HG02981 (cell line): ENCODE measurements around the gene PSMG2.

Source experiments
- ATAC-seq: cut with Tn5 transposase; IDR thresholded peaks from one replicate; pipeline ENCODE4 v1.9.1; 2021; ENCODE audit warnings: mild to moderate bottlenecking, moderate library complexity; ENCODE audit not compliant: unreplicated experiment

PSMG2 gene

GRCh38 chr18:12702221-12703095 lies at the start of gene PSMG2, which contains the start of gene CEP76:
Gene PSMG2, plus strand, starts transcription at chr18:12703042. Its CDS starts 66 bp downstream, at chr18:12703108.
Gene CEP76, minus strand, starts transcription at chr18:12702723. Its CDS starts 175 bp downstream, at chr18:12702548.
- peak; percentile 79 for ATAC-seq

- no peak for ATAC-seq
These were observed 47.9 kb upstream of the PSMG2 start for GRCh38 chr18:12654971-12655370.

GRCh38 chr18:12656605-12656937 lies 46.3 kb upstream of the PSMG2 start:
- no peak for ATAC-seq

GRCh38 chr18:12656938-12657683 lies 45.7 kb upstream of the PSMG2 start:
- peak; percentile 34 for ATAC-seq

- ATAC-seq, result peak; percentile 47
These were observed 45.0 kb upstream of the PSMG2 start, which contains the start of gene SPIRE1 for GRCh38 chr18:12657684-12658425. Gene SPIRE1, minus strand, starts transcription at chr18:12658107. Its CDS starts 241 bp downstream, at chr18:12657866.

GRCh38 chr18:12658426-12659138 lies 44.3 kb upstream of the PSMG2 start:
- ATAC-seq, result no peak

- no peak for ATAC-seq
These were observed 42.8 kb upstream of the PSMG2 start for GRCh38 chr18:12659904-12660605.

- no peak for ATAC-seq
These were observed 34.8 kb upstream of the PSMG2 start for GRCh38 chr18:12668041-12668440.

GRCh38 chr18:12679183-12679786 lies 23.6 kb upstream of the PSMG2 start:
- no peak for ATAC-seq

- no peak for ATAC-seq
These were observed 16.7 kb upstream of the PSMG2 start for GRCh38 chr18:12686100-12686499.

- no peak for ATAC-seq
These were observed 13.5 kb upstream of the PSMG2 start for GRCh38 chr18:12689256-12689850.

- ATAC-seq, result no peak
These were observed 10.6 kb upstream of the PSMG2 start for GRCh38 chr18:12692206-12692605.

GRCh38 chr18:12694032-12694431 lies 8.8 kb upstream of the PSMG2 start:
- no peak for ATAC-seq

GRCh38 chr18:12699747-12700146 lies 3.1 kb upstream of the PSMG2 start:
- no peak for ATAC-seq

- no peak for ATAC-seq
These were observed 1.7 kb upstream of the PSMG2 start for GRCh38 chr18:12701161-12701560.

- ATAC-seq, result no peak
These were observed 290 bp downstream of the PSMG2 start for GRCh38 chr18:12703096-12703567.

GRCh38 chr18:12703664-12704063 lies 822 bp downstream of the PSMG2 start:
- no peak for ATAC-seq

- ATAC-seq, result no peak
These were observed 8.6 kb downstream of the PSMG2 start for GRCh38 chr18:12711446-12711845.
